ENCODE measurements around the gene HSPA8.
"Not testable (repeated sequence)": the region's sequence is repeated elsewhere in the genome, so short reads cannot be mapped to it uniquely, and the experiment has no call there.

HSPA8 gene

GRCh38 chr11:123087657-123088056, 25.7 kb upstream of the HSPA8 start:
- H3K27ac ChIP-seq (ENCODE audit: low read depth, low read length); H3K27me3 ChIP-seq (ENCODE audit: control insufficient read depth, insufficient read depth, low read length); H3K4me3 ChIP-seq (ENCODE audit: low read length); H3K9ac ChIP-seq (ENCODE audit: low read length); H3K36me3 ChIP-seq (ENCODE audit: control insufficient read depth, insufficient read depth, low read length): not testable (repeated sequence)
- H3K4me1 ChIP-seq (ENCODE audit: control insufficient read depth, insufficient read depth, low read length): peaks cover 10% of the 10 kb centered on the region

DNA sequence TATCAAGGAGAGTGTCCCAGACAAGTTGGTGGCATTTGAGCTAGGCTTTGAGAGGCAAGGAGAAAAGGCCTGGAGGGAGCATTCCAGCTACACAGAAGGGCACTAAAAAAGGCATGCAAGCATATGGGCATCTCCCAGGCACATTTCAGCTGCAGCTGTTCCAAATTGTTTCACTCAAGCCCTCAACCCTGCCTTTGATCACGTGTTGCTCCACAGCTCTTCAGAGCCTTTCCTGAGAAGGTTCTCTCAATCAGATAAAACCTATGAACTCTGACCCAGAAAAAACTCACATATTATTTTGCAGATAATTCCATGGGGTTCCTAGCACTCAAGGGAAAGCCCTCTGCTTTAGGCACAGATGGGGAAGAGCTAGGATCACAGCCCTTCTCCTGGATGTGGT, 24.4 kb upstream of the HSPA8 start:
- Histone ChIP-seq H3K4me3 (ENCODE audit: low read length) (no peak overlapping the region), H3K36me3 (ENCODE audit: control insufficient read depth, insufficient read depth, low read length) (peaks cover 3% of the 10 kb centered on the region), H3K4me1 (ENCODE audit: control insufficient read depth, insufficient read depth, low read length) (peaks cover 10% of the 10 kb centered on the region), H3K9ac (ENCODE audit: low read length) (no peak overlapping the region), H3K27me3 (ENCODE audit: control insufficient read depth, insufficient read depth, low read length) (no peaks in the 10 kb centered on the region), H3K27ac (ENCODE audit: low read depth, low read length) (no peak overlapping the region)

GRCh38 chr11:123085497-123085896, 23.6 kb upstream of the HSPA8 start:
- Histone ChIP-seq H3K27me3 (ENCODE audit: control insufficient read depth, insufficient read depth, low read length) (no peaks in the 10 kb centered on the region), H3K36me3 (ENCODE audit: control insufficient read depth, insufficient read depth, low read length) (peaks cover 3% of the 10 kb centered on the region), H3K27ac (ENCODE audit: low read depth, low read length) (no peak overlapping the region), H3K9ac (ENCODE audit: low read length) (no peak overlapping the region), H3K4me3 (ENCODE audit: low read length) (no peak overlapping the region), H3K4me1 (ENCODE audit: control insufficient read depth, insufficient read depth, low read length) (peaks cover 10% of the 10 kb centered on the region)

DNA sequence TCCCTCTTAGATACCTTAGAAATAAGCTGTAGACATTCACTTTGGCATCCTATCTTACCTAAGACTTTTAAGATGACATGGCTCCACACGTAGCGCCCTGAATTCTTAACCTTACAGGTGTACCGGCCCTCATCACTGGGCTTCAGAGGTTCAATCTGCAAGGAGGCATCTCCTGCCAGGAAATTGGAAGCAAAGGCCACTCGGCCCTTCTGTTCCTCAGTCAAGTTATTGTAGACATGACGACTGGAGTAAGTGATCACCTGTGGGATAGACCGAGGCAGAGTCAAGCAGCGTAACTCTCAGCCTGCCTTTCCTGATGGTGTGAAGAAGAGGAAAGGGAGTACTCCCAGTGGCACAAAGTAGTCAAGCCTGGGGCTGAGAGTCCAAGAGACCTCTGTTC, 22.5 kb upstream of the HSPA8 start:
- H3K9ac ChIP-seq (ENCODE audit: low read length): no peak overlapping the region
- H3K27me3 ChIP-seq (ENCODE audit: control insufficient read depth, insufficient read depth, low read length): no peaks in the 10 kb centered on the region
- peaks cover 10% of the 10 kb centered on the region for H3K4me1 ChIP-seq (ENCODE audit: control insufficient read depth, insufficient read depth, low read length)
- peak overlapping the region; percentile 12 for H3K27ac ChIP-seq (ENCODE audit: low read depth, low read length)
- peaks cover 3% of the 10 kb centered on the region for H3K36me3 ChIP-seq (ENCODE audit: control insufficient read depth, insufficient read depth, low read length)
- no peak overlapping the region for H3K4me3 ChIP-seq (ENCODE audit: low read length)

DNA sequence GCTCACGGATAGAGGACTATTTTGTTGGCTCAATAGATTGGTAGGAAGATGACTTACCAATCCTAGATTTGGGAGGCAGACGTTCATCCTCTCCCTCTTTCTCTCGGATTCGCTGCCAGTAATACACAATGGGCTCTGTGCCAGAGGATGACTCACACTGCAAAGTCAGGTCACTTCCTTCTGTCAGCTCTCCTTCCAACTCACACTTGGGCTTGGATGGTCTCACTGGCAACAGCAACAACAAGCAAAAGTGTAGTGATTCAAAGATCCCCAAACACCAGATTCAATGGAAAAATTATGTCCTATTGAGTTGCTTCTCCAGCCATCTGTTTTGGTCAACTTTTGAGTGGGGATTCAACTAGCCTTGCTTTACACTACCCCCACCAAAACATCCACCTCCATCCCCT, 21.7 kb upstream of the HSPA8 start:
- peak overlapping the region; percentile 68 for H3K27ac ChIP-seq (ENCODE audit: low read depth, low read length)

GRCh38 chr11:123082977-123083376, 21.0 kb upstream of the HSPA8 start:
- Histone ChIP-seq H3K4me1 (ENCODE audit: control insufficient read depth, insufficient read depth, low read length) (peaks cover 10% of the 10 kb centered on the region), H3K36me3 (ENCODE audit: control insufficient read depth, insufficient read depth, low read length) (peaks cover 3% of the 10 kb centered on the region), H3K27me3 (ENCODE audit: control insufficient read depth, insufficient read depth, low read length) (no peaks in the 10 kb centered on the region), H3K27ac (ENCODE audit: low read depth, low read length) (peak overlapping the region; percentile 68), H3K9ac (ENCODE audit: low read length) (no peak overlapping the region), H3K4me3 (ENCODE audit: low read length) (no peak overlapping the region)

More for the DNA sequence above, 21.7 kb upstream of the HSPA8 start:
- no peak overlapping the region for H3K9ac ChIP-seq (ENCODE audit: low read length)
- no peak overlapping the region for H3K4me3 ChIP-seq (ENCODE audit: low read length)
- peaks cover 10% of the 10 kb centered on the region for H3K4me1 ChIP-seq (ENCODE audit: control insufficient read depth, insufficient read depth, low read length)
- no peaks in the 10 kb centered on the region for H3K27me3 ChIP-seq (ENCODE audit: control insufficient read depth, insufficient read depth, low read length)
- H3K36me3 ChIP-seq (ENCODE audit: control insufficient read depth, insufficient read depth, low read length): peaks cover 3% of the 10 kb centered on the region

DNA sequence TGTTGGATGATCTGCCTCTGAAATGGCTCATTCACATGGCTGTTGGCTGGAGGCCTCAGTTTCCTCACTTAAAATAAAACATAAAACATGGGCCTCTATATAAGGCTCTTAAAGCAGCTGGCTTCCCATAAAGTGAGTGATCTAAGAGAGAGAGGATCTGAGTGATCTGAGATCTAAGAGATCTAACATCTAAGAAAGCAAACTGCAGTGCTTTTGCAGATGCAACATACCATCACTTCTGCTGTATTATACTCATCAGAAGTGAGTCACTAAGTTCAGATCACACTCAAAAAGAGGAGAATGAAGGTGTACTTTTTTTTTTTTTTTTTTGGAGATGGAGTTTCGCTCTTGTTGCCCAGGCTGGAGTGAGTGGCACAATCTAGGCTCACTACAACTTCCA, 18.1 kb upstream of the HSPA8 start:
- H3K9ac ChIP-seq (ENCODE audit: low read length): no peak overlapping the region
- peaks cover 3% of the 10 kb centered on the region for H3K36me3 ChIP-seq (ENCODE audit: control insufficient read depth, insufficient read depth, low read length)
- no peak overlapping the region for H3K27ac ChIP-seq (ENCODE audit: low read depth, low read length)
- H3K27me3 ChIP-seq (ENCODE audit: control insufficient read depth, insufficient read depth, low read length): no peaks in the 10 kb centered on the region
- H3K4me3 ChIP-seq (ENCODE audit: low read length): no peak overlapping the region
- H3K4me1 ChIP-seq (ENCODE audit: control insufficient read depth, insufficient read depth, low read length): peaks cover 6% of the 10 kb centered on the region

GRCh38 chr11:123076484-123076883, 14.5 kb upstream of the HSPA8 start:
- Histone ChIP-seq H3K4me3 (ENCODE audit: low read length) (no peak overlapping the region), H3K27me3 (ENCODE audit: control insufficient read depth, insufficient read depth, low read length) (no peaks in the 10 kb centered on the region), H3K4me1 (ENCODE audit: control insufficient read depth, insufficient read depth, low read length) (no peaks in the 10 kb centered on the region), H3K27ac (ENCODE audit: low read depth, low read length) (no peak overlapping the region), H3K36me3 (ENCODE audit: control insufficient read depth, insufficient read depth, low read length) (peaks cover 3% of the 10 kb centered on the region), H3K9ac (ENCODE audit: low read length) (no peak overlapping the region)

DNA sequence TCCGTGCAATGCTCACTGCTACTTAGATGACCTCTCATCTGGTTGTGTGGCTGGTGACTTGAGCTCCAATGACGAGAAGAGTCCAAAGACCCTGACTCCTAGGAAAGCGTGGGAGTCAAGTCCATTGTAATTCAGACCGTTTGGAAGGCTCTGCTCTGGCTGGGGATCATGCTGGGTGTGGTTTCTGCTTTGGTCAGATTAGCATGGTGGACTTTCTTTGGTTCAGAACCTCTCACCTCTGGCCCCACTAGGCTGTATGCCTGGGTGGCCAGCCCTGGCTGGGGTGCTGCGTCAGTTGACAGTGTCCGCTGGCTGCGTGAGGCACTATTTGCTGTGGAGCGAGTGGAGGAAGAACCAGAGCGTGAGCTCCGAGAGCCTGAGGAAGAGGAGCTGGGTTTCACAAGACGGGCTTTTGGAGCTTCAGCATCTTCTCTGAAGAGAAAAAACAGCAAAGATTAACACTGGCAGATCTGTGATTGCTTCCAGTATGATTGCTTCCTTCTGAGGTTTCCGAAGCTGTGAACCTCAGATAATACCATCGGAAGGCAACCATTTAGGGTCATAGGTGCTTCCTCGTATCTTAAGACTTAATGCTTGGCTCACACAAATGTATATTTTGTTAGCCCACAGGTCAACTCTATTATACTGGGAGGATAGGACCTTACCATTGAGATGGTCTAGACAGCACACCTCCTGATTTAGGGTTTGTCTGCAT, 11.6 kb upstream of the HSPA8 start:
- H3K4me3 ChIP-seq (ENCODE audit: low read length): no peak overlapping the region
- no peak overlapping the region for H3K9ac ChIP-seq (ENCODE audit: low read length)
- H3K4me1 ChIP-seq (ENCODE audit: control insufficient read depth, insufficient read depth, low read length): no peaks in the 10 kb centered on the region
- no peak overlapping the region for H3K27ac ChIP-seq (ENCODE audit: low read depth, low read length)
- no peaks in the 10 kb centered on the region for H3K27me3 ChIP-seq (ENCODE audit: control insufficient read depth, insufficient read depth, low read length)
- H3K36me3 ChIP-seq (ENCODE audit: control insufficient read depth, insufficient read depth, low read length): peaks cover 3% of the 10 kb centered on the region

GRCh38 chr11:123072762-123073161, 10.8 kb upstream of the HSPA8 start:
- Histone ChIP-seq H3K27ac (ENCODE audit: low read depth, low read length) (no peak overlapping the region), H3K9ac (ENCODE audit: low read length) (no peak overlapping the region), H3K4me3 (ENCODE audit: low read length) (no peak overlapping the region), H3K36me3 (ENCODE audit: control insufficient read depth, insufficient read depth, low read length) (peaks cover 3% of the 10 kb centered on the region), H3K4me1 (ENCODE audit: control insufficient read depth, insufficient read depth, low read length) (no peaks in the 10 kb centered on the region), H3K27me3 (ENCODE audit: control insufficient read depth, insufficient read depth, low read length) (no peaks in the 10 kb centered on the region)

- H3K27me3 ChIP-seq (ENCODE audit: control insufficient read depth, insufficient read depth, low read length): no peaks in the 10 kb centered on the region
- H3K9ac ChIP-seq (ENCODE audit: low read length): no peak overlapping the region
- H3K4me1 ChIP-seq (ENCODE audit: control insufficient read depth, insufficient read depth, low read length): no peaks in the 10 kb centered on the region
- peaks cover 3% of the 10 kb centered on the region for H3K36me3 ChIP-seq (ENCODE audit: control insufficient read depth, insufficient read depth, low read length)
- H3K4me3 ChIP-seq (ENCODE audit: low read length): no peak overlapping the region
- H3K27ac ChIP-seq (ENCODE audit: low read depth, low read length): no peak overlapping the region
These were observed 10.4 kb upstream of the HSPA8 start for GRCh38 chr11:123072332-123072761.

- H3K27me3 ChIP-seq (ENCODE audit: control insufficient read depth, insufficient read depth, low read length): no peaks in the 10 kb centered on the region
- no peak overlapping the region for H3K4me3 ChIP-seq (ENCODE audit: low read length)
- H3K36me3 ChIP-seq (ENCODE audit: control insufficient read depth, insufficient read depth, low read length): peaks cover 3% of the 10 kb centered on the region
- no peaks in the 10 kb centered on the region for H3K4me1 ChIP-seq (ENCODE audit: control insufficient read depth, insufficient read depth, low read length)
- peak overlapping the region; percentile 33 for H3K27ac ChIP-seq (ENCODE audit: low read depth, low read length)
- no peak overlapping the region for H3K9ac ChIP-seq (ENCODE audit: low read length)
These were observed 8.2 kb upstream of the HSPA8 start for GRCh38 chr11:123069908-123070821.
